HepG2 (cell line): ENCODE results near the gene HIF3A. TPM values are rescaled to one million over a fixed set of nuclear protein-coding genes. Genes with fewer than 3 reads are reported as not detected.

Source experiments
- ATAC-seq: fragments of 200-7000 bp; cut with Tn5 transposase; 3 replicates; pipeline ENCODE4 v1.9.1; 2020; ENCODE audit warnings: mild to moderate bottlenecking, moderate library complexity
- BruUV-seq: library from RNA; stranded (reverse); fragments of 400-500 nt; replicated peaks from 2 replicates; lab custom pipeline; 2021; lab: Mats Ljungman, UMichigan
- CTCF ChIA-PET: fragments of 300-600 bp; formaldehyde crosslinking; extraction: SDS; loops from one replicate; lab custom pipeline; 2021; ENCODE audit warnings: low total read pairs, inconsistent platforms, low intra/inter-chr PET ratio; lab: Yijun Ruan, JAX
- POLR2A ChIA-PET: fragments of 350-600 bp; sonication (Branson Sonifier 250); formaldehyde crosslinking; loops from one replicate; lab custom pipeline; 2020; ENCODE audit warnings: antibody characterized with exemption, inconsistent platforms; lab: Yijun Ruan, JAX
- DNase-seq: peaks from one replicate; pipeline ENCODE4 v3.0.0-alpha.2; 2015; ENCODE audit warnings: low spot score
- FAIRE-seq: peaks from 3 replicates; lab custom pipeline; 2011; peaks lifted over from hg19 to GRCh38; lab: Jason Lieb, UNC
- H2AFZ ChIP-seq: one replicate; pipeline ENCODE4 v1.6.1; 2011; ENCODE audit warnings: low read length, inconsistent platforms
- H3K27ac ChIP-seq: fragments of 300-600 bp; 3 replicates; pipeline ENCODE4 v1.8.0; 2011; ENCODE audit warnings: mixed run types, mild to moderate bottlenecking, mixed read lengths, low read length, inconsistent platforms; ENCODE audit not compliant: insufficient read depth; ENCODE audit errors: extremely low read length
- H3K27me3 ChIP-seq, 2 experiments: fragments of 200-600 bp in 1 of 2; 2 replicates in 1 of 2; 3 replicates in 1 of 2; pipeline versions ENCODE4 v1.6.0 to v1.8.0; 2011; ENCODE audit warnings: low read length in 2 of 2, mild to moderate bottlenecking in 2 of 2, moderate library complexity in 2 of 2, inconsistent platforms in 1 of 2; ENCODE audit not compliant: insufficient read depth in 2 of 2, control insufficient read depth in 1 of 2
- H3K36me3 ChIP-seq, 2 experiments: fragments of 200-600 bp in 1 of 2; replicated peaks in 1 of 2; 2 replicates in 1 of 2; 3 replicates in 1 of 2; pipeline versions ENCODE4 v1.5.1 to v1.8.0; 2011; ENCODE audit warnings: low read length in 2 of 2, inconsistent platforms in 1 of 2; ENCODE audit not compliant: insufficient read depth in 2 of 2, control insufficient read depth in 1 of 2
- H3K4me1 ChIP-seq: 2 replicates; pipeline ENCODE4 v1.5.1; 2012; ENCODE audit warnings: low read length, inconsistent platforms; ENCODE audit not compliant: insufficient read depth
- H3K4me2 ChIP-seq: 2 replicates; pipeline ENCODE4 v1.6.0; 2011; ENCODE audit warnings: low read depth, low read length, inconsistent platforms
- H3K4me3 ChIP-seq, 3 experiments: fragments of 200-600 bp in 1 of 3; sonication (generic), shearing (Covaris generic) in 1 of 3; replicated peaks in 1 of 3; 2 replicates each; pipeline ENCODE4 v1.5.1; 2011 to 2016; ENCODE audit warnings: low read length in 3 of 3, inconsistent platforms in 2 of 3, low read depth in 2 of 3, mild to moderate bottlenecking in 2 of 3, control low read depth in 1 of 3, mixed read lengths in 1 of 3; ENCODE audit not compliant: insufficient read depth in 1 of 3
- H3K79me2 ChIP-seq: one replicate; pipeline ENCODE4 v1.6.1; 2011; ENCODE audit warnings: low read length, inconsistent platforms; ENCODE audit not compliant: insufficient read depth
- H3K9ac ChIP-seq: 2 replicates; pipeline ENCODE4 v1.6.0; 2011; ENCODE audit warnings: mild to moderate bottlenecking, low read depth, low read length, inconsistent platforms; ENCODE audit not compliant: insufficient read depth
- H3K9me3 ChIP-seq: 2 replicates; pipeline ENCODE4 v1.5.1; 2012; ENCODE audit warnings: mild to moderate bottlenecking, low read length
- H4K20me1 ChIP-seq: 2 replicates; pipeline ENCODE4 v1.6.0; 2011; ENCODE audit warnings: inconsistent platforms, mild to moderate bottlenecking, low read length, moderate library complexity; ENCODE audit not compliant: insufficient read depth
- ARNT2 ChIP-seq: sonication (generic); formaldehyde crosslinking; IDR thresholded peaks from 2 replicates; pipeline ENCODE4 v1.8.0; 2022; ENCODE audit warnings: mild to moderate bottlenecking, low read depth, missing genetic modification reagents, moderate library complexity
- TARDBP ChIP-seq: sonication (generic); formaldehyde crosslinking; IDR thresholded peaks from 2 replicates; pipeline ENCODE4 v1.8.0; 2022; ENCODE audit warnings: mild to moderate bottlenecking, missing genetic modification reagents
- TBP ChIP-seq: sonication (generic); formaldehyde crosslinking; IDR thresholded peaks from 2 replicates; pipeline ENCODE4 v1.5.0; 2020; ENCODE audit warnings: missing genetic modification reagents
- UBTF ChIP-seq: sonication (generic); formaldehyde crosslinking; IDR thresholded peaks from 2 replicates; pipeline ENCODE4 v1.4.0; 2020; ENCODE audit warnings: mild to moderate bottlenecking, missing genetic modification reagents
- USF2 ChIP-seq, 2 experiments: sonication (generic) in 1 of 2; formaldehyde crosslinking in 1 of 2; IDR thresholded peaks; 2 replicates each; pipeline versions ENCODE4 v1.5.1 to v1.6.1; 2011 to 2020; ENCODE audit warnings: borderline replicate concordance in 1 of 2, low read depth in 1 of 2, low read length in 1 of 2, mild to moderate bottlenecking in 1 of 2, missing genetic modification reagents in 1 of 2, moderate library complexity in 1 of 2
- XRCC5 ChIP-seq: fragments of 200-400 bp; formaldehyde crosslinking; optimal IDR thresholded peaks from 2 replicates; pipeline ENCODE3; 2017; ENCODE audit warnings: mild to moderate bottlenecking, low read length
- ZKSCAN1 ChIP-seq: fragments of 150-350 bp; IDR thresholded peaks from 2 replicates; pipeline ENCODE4 v1.6.1; 2014; ENCODE audit warnings: low read length
- ZNF235 ChIP-seq: sonication (generic); formaldehyde crosslinking; IDR thresholded peaks from 2 replicates; pipeline ENCODE4 v1.8.1; 2023; ENCODE audit warnings: mild to moderate bottlenecking, missing genetic modification reagents, borderline replicate concordance
- WGBS: methylation state at CpG from one replicate; pipeline ENCODE4 v1.1.6; 2017; ENCODE audit warnings: low lambda C conversion rate; 5-methylcytosine and 5-hydroxymethylcytosine counted together
- in situ Hi-C: cut with HindIII; loops from 2 replicates; pipeline ENCODE4 v1.10.0; 2017; ENCODE audit warnings: low pct_unique_long_range_greater_than_20kb; ENCODE audit not compliant: extremely low pct_ligation_motif_present
- intact Hi-C: fragments of 100-400 bp; cut with micrococcal nuclease; formaldehyde crosslinking; loops from one replicate; pipeline ENCODE4 v1.10.0; 2022; ENCODE audit not compliant: unreplicated experiment
- polyA plus RNA-seq, 8 experiments: library from polyadenylated mRNA; depleted of rRNA in 3 of 8; stranded (reverse) in 7 of 8; unstranded in 1 of 8; fragments of >200 nt; fragmentation: Illumina TruSeq in 4 of 8; extraction: Trizol in 4 of 8; gene quantifications; 2 replicates each; pipeline versions ENCODE4 v1.2.1 to v1.2.3, GENCODE V29; 2011 to 2016; ENCODE audit warnings: low read depth in 4 of 8, missing spikeins in 1 of 8, mixed read lengths in 1 of 8; ENCODE audit not compliant: insufficient read depth in 1 of 8
- total RNA-seq, 5 experiments: library from RNA; depleted of rRNA; stranded (reverse); fragments of >200 nt; fragmentation: Illumina TruSeq; extraction: Trizol; gene quantifications; 2 replicates each; pipeline ENCODE4 v1.2.3, GENCODE V29; 2016; ENCODE audit warnings: low read depth in 1 of 5

Gene HIF3A
- total and polyA plus RNA-seq, 2 of the 13 experiments (the other 11 are each of a cell fraction or from before 2014, with no cell fraction given) = 0.09 to 0.22 TPM

- CTCF ChIA-PET = no interaction called here
- no peak for FAIRE-seq
- in situ Hi-C loops (loop anchor here (10.0 kb wide), 1 partner anchor 107 kb away; no protein-coding TSS in a partner anchor), intact Hi-C loops (loop anchor here (10.0 kb wide), 1 partner anchor 227 kb away; no protein-coding TSS in a partner anchor)
- POLR2A ChIA-PET = no interaction called here
- Histone ChIP-seq H2AFZ (no peak overlapping the region), H4K20me1 (no peaks in the 10 kb centered on the region), H3K4me3 (no peak overlapping the region), H3K9me3 (no peaks in the 10 kb centered on the region; the same call in 1 of the 2 replicates), H3K4me1 (peaks cover 9% of the 10 kb centered on the region; the same call in 1 of the 2 replicates), H3K27ac (no peak overlapping the region), H3K9ac (no peak overlapping the region), H3K79me2 (no peaks in the 10 kb centered on the region), H3K4me2 (no peak overlapping the region), H3K27me3 (no peaks in the 10 kb centered on the region; a peak in 1 of 5 replicates), H3K36me3 (no peaks in the 10 kb centered on the region)
- no peak for ATAC-seq
- DNase-seq = no peak
- WGBS = 45% methylated on average over 7 of the region's 7 CpGs
- BruUV-seq = no TSS peak
- no peak for TF ChIP-seq TBP (CRISPR knock-in tag)
- peak; percentile 27; the same call in 1 of the 2 replicates for TF ChIP-seq USF2 (IDR thresholded peaks at IDR 0.05; ENCODE audit: low read depth, low read length)
- TF ChIP-seq USF2 (CRISPR knock-in tag; IDR thresholded peaks at IDR 0.05; ENCODE audit: borderline replicate concordance) = no peak
Measured at GRCh38 chr19:46287585-46287984, 9.3 kb upstream of the HIF3A start.

DNA sequence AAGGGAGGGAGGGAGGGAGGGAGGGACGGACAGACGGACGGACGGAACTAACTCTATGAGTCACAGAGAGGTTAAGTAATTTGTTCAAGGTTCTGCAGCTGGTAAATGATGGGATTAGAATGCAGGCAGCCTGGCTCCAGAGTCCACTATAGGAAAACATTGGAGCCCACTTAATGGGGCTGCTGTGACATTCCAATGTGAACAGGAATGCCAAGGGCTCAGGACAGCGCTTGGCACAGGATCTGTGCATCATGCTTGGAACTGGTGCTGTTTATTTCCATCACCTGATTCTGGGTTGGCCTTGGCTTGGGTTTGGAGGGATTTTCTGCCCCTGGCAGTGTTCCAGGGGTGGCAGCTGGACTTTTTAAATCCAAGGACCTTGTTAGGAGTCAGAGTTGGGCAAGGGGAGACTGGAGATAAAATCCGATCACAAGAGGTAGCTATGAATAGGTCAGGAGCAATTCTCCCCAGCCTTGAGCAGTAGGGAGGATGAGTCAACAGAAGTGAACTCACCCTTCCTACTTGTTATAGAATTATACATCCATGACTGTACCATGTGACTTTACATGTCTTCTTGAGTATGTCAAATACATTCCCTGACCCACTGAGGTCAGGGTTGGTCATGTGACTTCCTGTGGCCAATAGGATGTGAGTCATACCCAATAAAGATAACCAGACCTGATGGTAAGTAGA, 7.8 kb upstream of the HIF3A start:
- Histone ChIP-seq H3K27me3 (no peaks in the 10 kb centered on the region; a peak in 1 of 5 replicates), H3K79me2 (no peaks in the 10 kb centered on the region), H3K4me3 (no peak overlapping the region), H3K27ac (no peak overlapping the region), H3K9ac (no peak overlapping the region), H3K4me2 (peak overlapping the region; percentile 14; the same call in 1 of the 2 replicates), H3K9me3 (no peaks in the 10 kb centered on the region; the same call in 1 of the 2 replicates), H2AFZ (no peak overlapping the region), H3K4me1 (peaks cover 9% of the 10 kb centered on the region; the same call in 1 of the 2 replicates), H3K36me3 (no peaks in the 10 kb centered on the region), H4K20me1 (no peaks in the 10 kb centered on the region)
- BruUV-seq = no TSS peak
- intact Hi-C loops = loop anchor here (10.0 kb wide), 1 partner anchor 226 kb away; no protein-coding TSS in a partner anchor
- FAIRE-seq (no peak), DNase-seq (peak; percentile 36), ATAC-seq (no peak; the same call in 2 of the 3 replicates)
- ChIA-PET POLR2A (no interaction called here), CTCF (no interaction called here)
- in situ Hi-C loops = loop anchor here (10.0 kb wide), 1 partner anchor 106 kb away; no protein-coding TSS in a partner anchor
- WGBS = 29% methylated on average over 5 of the region's 6 CpGs
- TF ChIP-seq TARDBP (CRISPR knock-in tag) (no peak), ZNF235 (CRISPR knock-in tag) (no peak), ZKSCAN1 (no peak), UBTF (CRISPR knock-in tag) (no peak), ARNT2 (no peak), XRCC5 (no peak), USF2 (IDR thresholded peaks at IDR 0.05; ENCODE audit: low read depth, low read length) (peak; percentile 47; the same call in 1 of the 2 replicates), USF2 (CRISPR knock-in tag; IDR thresholded peaks at IDR 0.05; ENCODE audit: borderline replicate concordance) (no peak)
